Panc1 (cell line): Measurements from ENCODE around the gene PSORS1C2. TPM values are rescaled to one million over a fixed set of nuclear protein-coding genes. Genes with fewer than 3 reads are reported as not detected.

ENCODE experiments used
- ATAC-seq: fragments of 200-7000 bp; cut with Tn5 transposase; 2 replicates; pipeline ENCODE4 v1.9.1; 2020; ENCODE audit warnings: mild to moderate bottlenecking, moderate library complexity
- BruUV-seq: library from RNA; stranded (reverse); fragments of 400-500 nt; replicated peaks from 2 replicates; lab custom pipeline; 2021; lab: Mats Ljungman, UMichigan
- CTCF ChIA-PET: fragments of 300-600 bp; sonication (Branson Sonifier 250); formaldehyde crosslinking; loops from one replicate; lab custom pipeline; 2022; ENCODE audit warnings: antibody characterized with exemption; lab: Charles Lee
- POLR2A ChIA-PET: fragments of 300-600 bp; sonication (Branson Sonifier 250); formaldehyde crosslinking; loops from one replicate; lab custom pipeline; 2022; ENCODE audit warnings: antibody characterized with exemption; lab: Charles Lee
- DNase-seq: peaks from one replicate; pipeline ENCODE4 v3.0.0-alpha.2; 2010; ENCODE audit warnings: low read depth, low spot score
- H3K27ac ChIP-seq: 2 replicates; pipeline ENCODE4 v1.5.1; 2011; ENCODE audit warnings: mild to moderate bottlenecking, low read length, inconsistent platforms
- H3K27me3 ChIP-seq: fragments of 200-500 bp; sonication (Bioruptor generic); 2 replicates; pipeline ENCODE4 v1.6.0; 2014; ENCODE audit warnings: low read length, inconsistent platforms; ENCODE audit not compliant: control insufficient read depth, insufficient read depth
- H3K36me3 ChIP-seq: fragments of 200-500 bp; sonication (Bioruptor generic); 2 replicates; pipeline ENCODE4 v1.5.1; 2014; ENCODE audit warnings: inconsistent platforms, mild to moderate bottlenecking, low read length, moderate library complexity; ENCODE audit not compliant: control insufficient read depth, insufficient read depth
- H3K4me1 ChIP-seq: 2 replicates; pipeline ENCODE4 v1.5.1; 2011; ENCODE audit warnings: inconsistent platforms, mild to moderate bottlenecking, low read length, moderate library complexity; ENCODE audit not compliant: control insufficient read depth, insufficient read depth
- H3K4me3 ChIP-seq, 2 experiments: 2 replicates each; pipeline ENCODE4 v1.5.1; 2011 to 2012; ENCODE audit warnings: low read depth in 2 of 2, low read length in 2 of 2, mild to moderate bottlenecking in 2 of 2, inconsistent platforms in 1 of 2, moderate library complexity in 1 of 2
- H3K9me3 ChIP-seq: fragments of 200-500 bp; sonication (Bioruptor generic); 2 replicates; pipeline ENCODE4 v1.5.1; 2014; ENCODE audit warnings: low read depth, mild to moderate bottlenecking, inconsistent platforms, low read length, moderate library complexity; ENCODE audit not compliant: control insufficient read depth, insufficient read depth
- POLR2AphosphoS5 ChIP-seq: IDR thresholded peaks from 2 replicates; pipeline ENCODE4 v1.6.1; 2012; ENCODE audit warnings: mild to moderate bottlenecking, low read depth, low read length, moderate library complexity
- REST ChIP-seq, 2 experiments: IDR thresholded peaks; 2 replicates each; pipeline ENCODE4 v1.6.1; 2011 to 2012; ENCODE audit warnings: low read depth in 2 of 2, control low read depth in 1 of 2, low read length in 1 of 2, mild to moderate bottlenecking in 1 of 2, moderate library complexity in 1 of 2; ENCODE audit not compliant: insufficient read depth in 1 of 2
- SIN3A ChIP-seq: IDR thresholded peaks from 2 replicates; pipeline ENCODE4 v1.6.1; 2012; ENCODE audit warnings: low read depth, mild to moderate bottlenecking, low read length, moderate library complexity, borderline replicate concordance; ENCODE audit not compliant: insufficient read depth
- TCF7L2 ChIP-seq: IDR thresholded peaks from 2 replicates; pipeline ENCODE4 v1.6.1; 2011; ENCODE audit warnings: mild to moderate bottlenecking, low read depth, low read length, inconsistent platforms
- in situ Hi-C: cut with HindIII; loops from 2 replicates; pipeline ENCODE4 v1.10.0; 2016; ENCODE audit warnings: low sequenced_read_pairs, low pct_unique_long_range_greater_than_20kb
- intact Hi-C: fragments of 100-400 bp; cut with micrococcal nuclease; formaldehyde crosslinking; loops from one replicate; pipeline ENCODE4 v1.10.0; 2022; ENCODE audit not compliant: unreplicated experiment
- total RNA-seq: library from RNA; stranded (reverse); gene quantifications from one replicate; pipeline ENCODE4 v1.2.1, GENCODE V29; 2021; ENCODE audit not compliant: unreplicated experiment
- TF ChIP-seq, protein P1 (sequence below): fragments of 450-650 bp; IDR thresholded peaks from 2 replicates; pipeline ENCODE4 v1.5.1; 2017; ENCODE audit warnings: mild to moderate bottlenecking

The PSORS1C2 gene
- total RNA-seq, 1 experiment from 2014 or later = not detected

- no TSS peak for BruUV-seq
- POLR2A ChIA-PET = no interaction called here
- in situ Hi-C loops = no loop called here
These were observed 17.6 kb downstream of the PSORS1C2 start for GRCh38 chr6:31121131-31121790.

DNA sequence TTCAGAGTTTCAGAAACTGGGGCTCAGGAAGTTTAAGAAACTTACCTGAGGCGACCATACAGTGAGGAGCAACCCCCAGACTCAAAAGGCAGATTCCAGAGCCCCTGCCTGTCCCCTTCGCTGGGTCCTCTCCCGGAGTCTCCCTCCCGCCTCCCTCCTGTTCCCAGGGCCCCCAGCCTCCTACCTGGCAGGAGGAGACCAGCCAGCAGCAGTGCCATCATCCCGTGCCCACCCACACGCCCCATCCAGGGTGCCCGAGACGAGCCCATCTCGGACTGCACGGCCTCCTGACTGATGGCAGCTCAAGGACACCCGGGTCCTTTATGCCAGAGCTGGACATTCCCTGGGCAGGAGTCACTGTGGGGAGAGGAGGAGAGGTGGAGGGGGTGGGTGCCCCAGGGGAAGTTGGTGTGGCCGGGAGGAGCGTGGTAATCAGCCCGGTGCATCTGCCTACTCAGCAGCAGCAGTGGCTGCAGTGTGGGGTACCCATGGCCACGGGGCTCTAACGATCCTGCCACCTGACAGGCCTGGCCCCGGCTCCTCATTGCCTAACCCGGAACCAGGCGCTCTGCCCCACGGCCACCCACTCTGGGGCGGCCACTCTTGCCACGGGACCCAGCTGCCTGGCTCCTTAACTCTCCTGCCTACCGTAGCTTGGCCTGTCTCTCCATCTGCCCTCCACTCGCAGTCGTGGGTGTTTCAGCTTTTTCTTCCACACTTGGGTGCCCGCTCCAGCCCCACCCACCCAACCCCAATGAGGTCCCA lies 18.5 kb downstream of the PSORS1C2 start, which contains the start of gene CDSN:
CDSN (minus strand) TSS at position 296 of the 765 bp plus-strand sequence; CDS start at position 269, 27 bp downstream.
- no peaks in the 10 kb centered on the region for H3K9me3 ChIP-seq
- TF ChIP-seq, protein P1, sequence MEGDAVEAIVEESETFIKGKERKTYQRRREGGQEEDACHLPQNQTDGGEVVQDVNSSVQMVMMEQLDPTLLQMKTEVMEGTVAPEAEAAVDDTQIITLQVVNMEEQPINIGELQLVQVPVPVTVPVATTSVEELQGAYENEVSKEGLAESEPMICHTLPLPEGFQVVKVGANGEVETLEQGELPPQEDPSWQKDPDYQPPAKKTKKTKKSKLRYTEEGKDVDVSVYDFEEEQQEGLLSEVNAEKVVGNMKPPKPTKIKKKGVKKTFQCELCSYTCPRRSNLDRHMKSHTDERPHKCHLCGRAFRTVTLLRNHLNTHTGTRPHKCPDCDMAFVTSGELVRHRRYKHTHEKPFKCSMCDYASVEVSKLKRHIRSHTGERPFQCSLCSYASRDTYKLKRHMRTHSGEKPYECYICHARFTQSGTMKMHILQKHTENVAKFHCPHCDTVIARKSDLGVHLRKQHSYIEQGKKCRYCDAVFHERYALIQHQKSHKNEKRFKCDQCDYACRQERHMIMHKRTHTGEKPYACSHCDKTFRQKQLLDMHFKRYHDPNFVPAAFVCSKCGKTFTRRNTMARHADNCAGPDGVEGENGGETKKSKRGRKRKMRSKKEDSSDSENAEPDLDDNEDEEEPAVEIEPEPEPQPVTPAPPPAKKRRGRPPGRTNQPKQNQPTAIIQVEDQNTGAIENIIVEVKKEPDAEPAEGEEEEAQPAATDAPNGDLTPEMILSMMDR = no peak
- TF ChIP-seq SIN3A = no peak
- intact Hi-C loops (no loop called here), in situ Hi-C loops (no loop called here)
- DNase-seq = no peak
- ChIA-PET POLR2A (no interaction called here), CTCF (interaction anchor here (0.5 kb wide), 1 partner anchor 207 kb away, joined by 3 read pairs; no protein-coding TSS in a partner anchor)
- no peak within 1 kb of the TSS for H3K4me3 ChIP-seq
- BruUV-seq = no TSS peak
- H3K27me3 ChIP-seq = no peaks in the 10 kb centered on the region
- no peak within 1 kb of the TSS for H3K27ac ChIP-seq
- peaks cover 19% of the 10 kb centered on the region for H3K4me1 ChIP-seq
- H3K36me3 ChIP-seq = no peaks in the 10 kb centered on the region
- ATAC-seq = no peak

More at GRCh38 chr6:31121131-31121790, 17.6 kb downstream of the PSORS1C2 start:
- ATAC-seq = no peak
- H3K27ac ChIP-seq = no peak overlapping the region
- no peaks in the 10 kb centered on the region for H3K27me3 ChIP-seq
- TF ChIP-seq SIN3A = no peak
- TF ChIP-seq TCF7L2 = no peak
- TF ChIP-seq, protein P1 = no peak
- CTCF ChIA-PET = interaction anchor here (0.5 kb wide), 1 partner anchor 207 kb away, joined by 3 read pairs; no protein-coding TSS in a partner anchor
- intact Hi-C loops = no loop called here
- no peaks in the 10 kb centered on the region for H3K36me3 ChIP-seq
- H3K4me1 ChIP-seq = peaks cover 19% of the 10 kb centered on the region
- no peak for DNase-seq
- H3K4me3 ChIP-seq = no peak overlapping the region
- H3K9me3 ChIP-seq = no peaks in the 10 kb centered on the region

DNA sequence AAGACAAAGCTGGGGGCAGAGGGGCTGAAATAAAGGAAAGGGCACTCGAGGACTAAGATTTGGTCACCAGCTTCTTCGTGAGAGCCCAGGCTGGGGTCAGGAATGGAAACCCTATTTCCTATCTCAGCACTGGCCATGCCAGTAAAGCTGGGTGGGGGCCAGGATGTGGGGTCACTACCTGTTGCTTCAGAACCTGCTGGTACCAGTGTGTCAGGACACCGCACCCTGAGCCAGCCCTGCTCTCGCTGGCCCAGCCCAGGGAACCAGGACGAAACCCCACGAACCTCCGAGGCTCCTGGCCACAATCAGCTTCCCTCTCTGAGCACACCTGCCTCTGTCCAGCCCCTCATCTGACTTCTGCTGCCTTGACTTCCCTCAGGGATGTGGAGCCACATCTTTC lies 20.7 kb downstream of the PSORS1C2 start:
- in situ Hi-C loops = no loop called here
- ChIA-PET POLR2A (no interaction called here), CTCF (no interaction called here)
- ATAC-seq (no peak), DNase-seq (no peak)
- intact Hi-C loops = no loop called here
- no peaks in the 10 kb centered on the region for H3K36me3 ChIP-seq
- TF ChIP-seq SIN3A (no peak), REST (IDR thresholded peaks at IDR 0.05; ENCODE audit: insufficient read depth in 1 of 2, low read depth in 2 of 2, low read length in 1 of 2) (no peak), POLR2AphosphoS5 (no peak), TCF7L2 (no peak)
- TF ChIP-seq, protein P1 = no peak
- no peaks in the 10 kb centered on the region for H3K9me3 ChIP-seq
- H3K4me3 ChIP-seq = no peak overlapping the region
- H3K4me1 ChIP-seq = peaks cover 30% of the 10 kb centered on the region
- no peak overlapping the region for H3K27ac ChIP-seq
- no peaks in the 10 kb centered on the region for H3K27me3 ChIP-seq
- no TSS peak for BruUV-seq
